GM19372 (cell line): ENCODE results near the gene FBXO2.
"Not testable (repeated sequence)": the region's sequence is repeated elsewhere in the genome, so short reads cannot be mapped to it uniquely, and the experiment has no call there.

ENCODE experiments used
- ATAC-seq: cut with Tn5 transposase; IDR thresholded peaks from one replicate; pipeline ENCODE4 v1.9.1; 2021; ENCODE audit warnings: mild to moderate bottlenecking, low read depth, moderate library complexity; ENCODE audit not compliant: unreplicated experiment

FBXO2 gene

GRCh38 chr1:11654939-11655808 is 945 bp upstream of the FBXO2 start:
- ATAC-seq = no peak

GRCh38 chr1:11653861-11654136 is 430 bp downstream of the FBXO2 start:
- ATAC-seq = no peak

- no peak for ATAC-seq
Observed at GRCh38 chr1:11653101-11653860, 948 bp downstream of the FBXO2 start.

- no peak for ATAC-seq
Observed at GRCh38 chr1:11652203-11652780, 1.9 kb downstream of the FBXO2 start.

- no peak for ATAC-seq
Observed at GRCh38 chr1:11651017-11651416, 3.2 kb downstream of the FBXO2 start.

- no peak for ATAC-seq
Observed at GRCh38 chr1:11650331-11650991, 3.8 kb downstream of the FBXO2 start.

- no peak for ATAC-seq
Observed at GRCh38 chr1:11649624-11650330, 4.5 kb downstream of the FBXO2 start.

GRCh38 chr1:11649237-11649623 is 5.0 kb downstream of the FBXO2 start:
- ATAC-seq = no peak

GRCh38 chr1:11648732-11649158 is 5.5 kb downstream of the FBXO2 start:
- ATAC-seq = no peak

- ATAC-seq = no peak
Observed at GRCh38 chr1:11648039-11648438, 6.2 kb downstream of the FBXO2 start.

GRCh38 chr1:11647333-11647732 is 6.9 kb downstream of the FBXO2 start:
- no peak for ATAC-seq

- ATAC-seq = no peak
Observed at GRCh38 chr1:11646317-11646716, 7.9 kb downstream of the FBXO2 start.

GRCh38 chr1:11645670-11646265 is 8.5 kb downstream of the FBXO2 start:
- no peak for ATAC-seq

GRCh38 chr1:11645270-11645669 is 9.0 kb downstream of the FBXO2 start:
- ATAC-seq = no peak

GRCh38 chr1:11643782-11644181 is 10.4 kb downstream of the FBXO2 start:
- ATAC-seq = no peak

- not testable (repeated sequence) for ATAC-seq
Observed at GRCh38 chr1:11642418-11643017, 11.7 kb downstream of the FBXO2 start.

GRCh38 chr1:11641776-11642305 is 12.4 kb downstream of the FBXO2 start:
- no peak for ATAC-seq

- no peak for ATAC-seq
Observed at GRCh38 chr1:11640944-11641343, 13.3 kb downstream of the FBXO2 start.

GRCh38 chr1:11640101-11640500 is 14.1 kb downstream of the FBXO2 start:
- no peak for ATAC-seq
